Activated T-helper 17 cell treated with anti-CD3 and anti-CD28 coated beads, Interleukin-2, amount 50 U/mL, for 72 hours (primary cell): ENCODE data around the gene POLE3. TPM values are rescaled to one million over a fixed set of nuclear protein-coding genes. Genes with fewer than 3 reads are reported as not detected.

Source experiments
- ATAC-seq: fragments of 150-1000 bp; cut with Tn5 transposase; replicated peaks from 2 replicates; pipeline ENCODE4 v1.10.0; 2021; ENCODE audit warnings: mild to moderate bottlenecking, moderate library complexity
- H3K27ac Mint-ChIP-seq: one replicate; pipeline ENCODE4 v1.8.0; 2022; ENCODE audit warnings: mixed read lengths
- H3K27me3 Mint-ChIP-seq: one replicate; pipeline ENCODE4 v1.8.0; 2022; ENCODE audit warnings: mixed read lengths
- H3K36me3 Mint-ChIP-seq: one replicate; pipeline ENCODE4 v1.8.0; 2022; ENCODE audit warnings: low read depth, mild to moderate bottlenecking, mixed read lengths
- H3K4me1 Mint-ChIP-seq: one replicate; pipeline ENCODE4 v1.8.0; 2022; ENCODE audit warnings: mixed read lengths
- H3K4me3 Mint-ChIP-seq: one replicate; pipeline ENCODE4 v1.8.0; 2022; ENCODE audit warnings: mild to moderate bottlenecking, mixed read lengths
- H3K9me3 Mint-ChIP-seq: one replicate; pipeline ENCODE4 v1.8.0; 2022; ENCODE audit warnings: mixed read lengths
- total RNA-seq, 2 donors: library from RNA; stranded (reverse); gene quantifications; one replicate each; pipeline ENCODE4 v1.2.3, GENCODE V29; 2022

POLE3 gene
- total RNA-seq, 2 donors from 2014 or later: 35.5 to 85.2 TPM

DNA sequence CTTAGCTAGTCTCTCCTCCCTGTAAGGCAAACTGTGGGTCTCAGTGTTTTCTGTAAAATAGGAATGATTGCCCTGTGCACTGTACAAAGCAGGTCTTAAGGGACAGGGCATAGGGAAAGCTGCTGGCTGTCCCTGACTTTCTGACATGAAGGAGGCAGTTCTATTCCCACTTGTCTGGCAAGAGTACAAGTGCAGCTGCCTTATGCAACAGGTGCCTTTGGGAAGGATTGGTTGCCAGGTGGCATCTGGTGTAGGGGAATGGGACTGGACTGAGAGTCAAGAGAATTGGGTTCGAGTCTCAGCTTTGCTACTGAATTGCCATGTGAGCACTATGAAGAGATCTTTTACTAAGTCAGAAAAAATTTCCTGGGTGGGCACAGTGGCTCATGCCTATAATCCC is 51.1 kb downstream of the POLE3 start:
- Mint-ChIP-seq H3K27ac (no peak overlapping the region), H3K27me3 (peaks cover 7% of the 10 kb centered on the region), H3K4me1 (peaks cover 19% of the 10 kb centered on the region), H3K36me3 (peaks cover 32% of the 10 kb centered on the region), H3K9me3 (no peaks in the 10 kb centered on the region), H3K4me3 (no peak overlapping the region)
- ATAC-seq: no peak

Other genes with a start within 250 kb of the POLE3 start
- gene FKBP15, start 189.4 kb downstream of the POLE3 start, total RNA-seq: 10 to 100 TPM; 41.2 to 41.5 TPM
- gene SLC31A1, start 189.1 kb downstream of the POLE3 start, total RNA-seq: 10 to 100 TPM; 13.1 to 17.3 TPM
- 10 to 100 TPM; 47.0 to 47.9 TPM for gene CDC26, start 135.1 kb downstream of the POLE3 start, total RNA-seq
- gene PRPF4, start 135.0 kb downstream of the POLE3 start, total RNA-seq: 10 to 100 TPM; 41.3 to 51.1 TPM
- 10 to 100 TPM in 1 of 2 donors, 1 to 10 TPM in 1; 1.9 to 10.9 TPM for gene RNF183, start 107.3 kb downstream of the POLE3 start, total RNA-seq
- 1 to 10 TPM; 1.6 to 2.2 TPM for gene WDR31, start 70.4 kb downstream of the POLE3 start, total RNA-seq
- gene BSPRY, start 61.1 kb downstream of the POLE3 start, total RNA-seq: 10 to 100 TPM in 1 of 2 donors, 1 to 10 TPM in 1; 3.2 to 25.9 TPM
- 10 to 100 TPM; 15.2 to 19.4 TPM for gene HDHD3, start 33.7 kb downstream of the POLE3 start, total RNA-seq
- 10 to 100 TPM; 24.8 to 30.5 TPM for gene ALAD, start 9.4 kb downstream of the POLE3 start, total RNA-seq
- gene C9orf43, start 72 bp upstream of the POLE3 start, total RNA-seq: under 1 TPM; 0.69 to 0.76 TPM
- 10 to 100 TPM; 23.0 to 85.8 TPM for gene RGS3, start 53.1 kb upstream of the POLE3 start, total RNA-seq